ACHN (cell line): ENCODE data around the gene CYP2B6.
"Not testable (repeated sequence)": the region's sequence is repeated elsewhere in the genome, so short reads cannot be mapped to it uniquely, and the experiment has no call there.

Source experiments
- DNase-seq: peaks from one replicate; pipeline ENCODE4 v3.0.0-alpha.2; 2015
- in situ Hi-C: cut with HindIII; loops from 2 replicates; pipeline ENCODE4 v1.10.0; 2017; ENCODE audit warnings: low sequenced_read_pairs, low pct_ligation_motif_present, low pct_unique_long_range_greater_than_20kb

The CYP2B6 gene

DNA sequence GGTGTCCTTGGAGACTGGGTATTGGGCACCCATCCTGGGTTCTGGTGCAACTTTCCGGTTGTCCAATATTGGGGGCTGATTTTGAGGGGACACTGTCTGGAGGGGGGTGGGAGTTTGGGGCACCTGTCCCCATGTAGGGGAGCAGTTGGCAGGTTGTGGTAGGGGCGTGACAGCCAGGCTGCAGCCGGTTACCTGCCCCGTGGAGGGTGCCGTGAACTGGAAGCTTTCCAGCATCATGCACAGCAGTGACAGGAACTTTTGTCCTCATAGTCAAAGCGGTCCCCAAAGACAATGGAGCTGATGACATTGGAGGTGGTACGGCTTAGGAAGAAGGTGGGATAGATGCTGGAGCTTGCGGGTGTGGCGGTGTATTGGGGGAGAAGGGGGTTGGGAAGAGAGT is 34.3 kb downstream of the CYP2B6 start:
- DNase-seq, result no peak
- in situ Hi-C loops, result no loop called here

- in situ Hi-C loops, result no loop called here
- no peak for DNase-seq
Observed at GRCh38 chr19:41025871-41026270, 34.8 kb downstream of the CYP2B6 start.

DNA sequence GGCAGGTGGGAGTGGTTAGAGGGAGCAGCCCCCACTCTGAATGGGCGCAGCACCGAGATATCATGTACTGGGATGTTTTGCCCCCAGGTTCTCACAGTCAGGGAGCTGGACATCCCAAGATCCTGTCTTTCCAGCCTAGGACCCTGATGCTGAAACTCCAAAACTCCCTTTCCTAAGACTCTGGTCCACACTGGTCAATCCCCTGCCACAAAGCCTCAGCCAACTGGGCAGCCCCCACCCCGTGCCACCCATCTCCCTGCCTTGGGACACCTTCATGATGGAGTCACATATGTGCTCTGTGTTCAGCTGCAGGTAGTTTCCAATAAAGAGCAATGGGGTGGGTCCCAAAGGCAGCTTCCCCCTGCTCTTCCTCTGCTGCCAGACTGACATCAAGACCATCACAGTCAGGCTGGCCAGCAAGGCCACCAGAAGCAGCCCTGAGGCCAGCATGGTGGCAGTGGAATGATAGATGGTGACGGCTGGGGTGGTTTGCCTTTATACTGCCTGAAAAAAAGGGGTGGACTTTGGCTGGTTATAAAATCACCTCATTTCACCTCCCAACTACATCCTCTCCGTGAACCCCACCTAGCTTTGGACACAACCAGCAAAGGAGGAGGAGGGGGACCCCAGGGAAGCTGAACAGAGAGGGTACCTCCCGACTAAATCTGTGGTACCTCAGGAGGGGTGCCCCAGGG is 36.3 kb downstream of the CYP2B6 start:
- in situ Hi-C loops, result no loop called here

GRCh38 chr19:41029524-41030432 is 38.7 kb downstream of the CYP2B6 start:
- in situ Hi-C loops, result no loop called here
- DNase-seq, result no peak

More for the DNA sequence above, 36.3 kb downstream of the CYP2B6 start:
- no peak for DNase-seq

DNA sequence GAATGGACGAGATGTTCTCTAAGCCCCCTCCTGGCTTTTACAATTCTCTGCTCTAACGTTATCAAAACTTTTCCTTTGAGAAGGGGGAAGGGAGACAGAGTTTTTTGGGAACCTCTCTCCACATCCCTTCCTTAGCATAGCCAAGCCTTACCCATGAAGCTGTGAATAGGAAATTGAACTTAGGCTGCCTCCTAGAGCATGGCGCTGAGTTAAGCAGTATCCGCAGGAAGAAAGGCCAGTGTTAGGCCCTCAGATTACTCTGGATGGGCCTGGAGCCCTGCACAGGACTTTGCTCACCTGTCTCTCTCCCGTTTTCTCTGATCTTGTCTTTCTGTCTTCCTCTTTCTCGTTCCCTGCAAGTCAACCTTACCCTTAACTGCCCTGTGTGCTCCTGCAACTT is 39.6 kb downstream of the CYP2B6 start:
- DNase-seq, result no peak
- in situ Hi-C loops, result no loop called here

DNA sequence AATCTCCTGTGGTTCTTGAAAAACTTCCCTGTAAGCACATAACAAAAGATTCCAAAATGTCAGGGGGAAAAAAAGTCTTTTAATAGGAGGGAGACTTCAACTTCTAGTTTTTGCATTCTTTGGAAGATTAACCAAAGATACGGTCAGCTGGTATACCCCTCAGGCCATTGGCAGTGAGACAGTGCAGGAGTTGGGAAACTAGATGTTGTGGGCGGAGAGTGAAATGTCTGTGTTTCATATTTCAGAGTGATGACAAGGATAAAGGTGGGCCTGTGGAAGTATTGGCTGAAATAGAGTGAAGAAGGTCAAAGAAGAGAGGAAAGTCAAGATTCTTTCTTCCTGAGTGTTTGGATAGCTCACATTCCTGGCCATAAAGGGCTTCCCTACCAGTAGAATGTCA is 40.8 kb downstream of the CYP2B6 start:
- DNase-seq, result no peak
- in situ Hi-C loops, result no loop called here

- DNase-seq, in situ Hi-C loops: not testable (repeated sequence)
Observed at GRCh38 chr19:41033324-41033723, 42.2 kb downstream of the CYP2B6 start.

DNA sequence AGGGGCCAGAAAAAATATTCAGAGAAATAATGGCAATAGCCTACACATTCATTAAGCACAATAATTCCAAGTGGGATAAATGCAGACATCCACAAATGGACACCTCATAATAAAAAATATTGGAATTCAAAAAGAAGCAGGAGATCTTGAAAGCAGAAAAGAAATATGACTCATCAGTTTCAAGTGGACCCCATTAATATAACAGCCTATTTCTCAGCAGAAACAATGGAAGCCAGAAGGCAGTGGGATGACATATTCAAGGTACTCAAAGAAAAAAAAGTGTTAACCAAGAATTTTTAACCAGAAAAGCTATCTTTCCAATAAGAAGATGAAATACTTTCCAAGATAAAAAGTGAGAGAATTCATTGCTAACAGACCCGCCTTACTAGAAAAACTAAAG is 48.7 kb downstream of the CYP2B6 start:
- DNase-seq, result no peak
- in situ Hi-C loops, result no loop called here

DNA sequence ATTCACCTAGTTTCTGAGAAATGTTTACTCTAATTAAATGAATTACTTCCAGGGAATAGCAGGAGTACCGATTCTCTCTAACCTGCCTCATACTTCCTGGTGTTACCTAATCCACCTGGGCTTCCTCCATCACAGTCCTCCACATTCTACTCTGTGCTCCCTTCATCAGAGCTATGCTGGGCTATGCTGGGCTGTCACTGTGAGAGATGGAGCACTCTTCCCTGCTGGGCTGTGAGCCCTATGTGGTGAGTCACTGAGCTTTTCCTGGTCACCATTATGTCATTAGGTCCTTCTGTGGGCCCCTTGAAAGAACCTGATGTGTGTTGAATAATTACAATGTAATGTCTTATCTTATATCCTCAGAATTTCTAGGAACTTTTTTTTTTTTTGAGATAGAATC is 54.0 kb downstream of the CYP2B6 start:
- not testable (repeated sequence) for DNase-seq

DNA sequence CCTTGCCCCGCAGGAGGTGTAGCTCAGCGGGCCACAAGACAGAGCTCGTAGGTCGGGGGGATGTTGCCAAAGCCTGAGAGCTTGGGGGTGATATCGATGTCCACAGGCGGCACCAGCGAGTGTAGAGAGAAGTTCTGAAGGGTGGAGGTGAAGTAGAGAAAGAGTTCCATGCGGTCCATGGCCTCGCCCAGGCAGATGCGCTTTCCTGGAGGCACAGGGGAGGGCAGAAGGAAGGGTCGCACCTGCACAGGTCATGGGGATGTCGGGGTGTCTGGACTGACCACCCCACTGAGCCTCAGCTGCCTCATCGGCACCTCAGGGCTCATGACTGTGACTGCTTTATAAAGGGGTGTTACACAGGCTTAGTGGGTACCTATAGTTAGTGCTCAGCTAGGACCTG is 59.3 kb downstream of the CYP2B6 start:
- DNase-seq, result no peak
- in situ Hi-C loops, result no loop called here

More for the DNA sequence above, 54.0 kb downstream of the CYP2B6 start:
- in situ Hi-C loops, result not testable (repeated sequence)

- DNase-seq, in situ Hi-C loops: not testable (repeated sequence)
Observed at GRCh38 chr19:41052162-41052561, 61.1 kb downstream of the CYP2B6 start.

- in situ Hi-C loops, result not testable (repeated sequence)
Observed at GRCh38 chr19:41053331-41053730, 62.2 kb downstream of the CYP2B6 start.

GRCh38 chr19:41064974-41065569 is 74.0 kb downstream of the CYP2B6 start:
- no peak for DNase-seq
- in situ Hi-C loops, result no loop called here

More at GRCh38 chr19:41053331-41053730, 62.2 kb downstream of the CYP2B6 start:
- not testable (repeated sequence) for DNase-seq
